RWPE2 (cell line): ENCODE data around the gene BABAM2.

Source experiments
- ATAC-seq: fragments of 200-7000 bp; cut with Tn5 transposase; 3 replicates; pipeline ENCODE4 v1.9.1; 2021; ENCODE audit warnings: low read depth
- DNase-seq: peaks from one replicate; pipeline ENCODE4 v3.0.0-alpha.2; 2020; ENCODE audit warnings: low spot score
- H3K27ac ChIP-seq: fragments of 450-650 bp; 2 replicates; pipeline ENCODE4 v1.5.1; 2017; ENCODE audit warnings: mild to moderate bottlenecking; ENCODE audit not compliant: poor library complexity, severe bottlenecking
- H3K27me3 ChIP-seq: fragments of 250-450 bp; sonication (Bioruptor Pico); 2 replicates; pipeline ENCODE4 v1.5.1; 2021; ENCODE audit warnings: mild to moderate bottlenecking, moderate library complexity; ENCODE audit not compliant: insufficient read depth, poor library complexity, severe bottlenecking
- H3K36me3 ChIP-seq: fragments of 250-450 bp; sonication (Bioruptor Pico); 2 replicates; pipeline ENCODE4 v1.5.1; 2020; ENCODE audit warnings: low read depth, mild to moderate bottlenecking, moderate library complexity
- H3K4me1 ChIP-seq: fragments of 250-450 bp; sonication (Bioruptor Pico); 2 replicates; pipeline ENCODE4 v1.5.1; 2021; ENCODE audit warnings: mild to moderate bottlenecking, moderate library complexity; ENCODE audit not compliant: insufficient read depth, poor library complexity, severe bottlenecking
- H3K4me3 ChIP-seq: fragments of 250-450 bp; sonication (Bioruptor Pico); 2 replicates; pipeline ENCODE4 v1.5.1; 2021; ENCODE audit warnings: mild to moderate bottlenecking, moderate library complexity; ENCODE audit not compliant: severe bottlenecking
- H3K9me3 ChIP-seq: fragments of 250-450 bp; sonication (Bioruptor Pico); 2 replicates; pipeline ENCODE4 v1.5.1; 2021; ENCODE audit warnings: mild to moderate bottlenecking, moderate library complexity; ENCODE audit not compliant: severe bottlenecking
- TF ChIP-seq, protein P1 (sequence below): fragments of 450-650 bp; IDR thresholded peaks from one replicate; pipeline ENCODE4 v1.5.1; 2017; ENCODE audit warnings: mild to moderate bottlenecking, moderate library complexity; ENCODE audit not compliant: poor library complexity, severe bottlenecking

Gene BABAM2

DNA sequence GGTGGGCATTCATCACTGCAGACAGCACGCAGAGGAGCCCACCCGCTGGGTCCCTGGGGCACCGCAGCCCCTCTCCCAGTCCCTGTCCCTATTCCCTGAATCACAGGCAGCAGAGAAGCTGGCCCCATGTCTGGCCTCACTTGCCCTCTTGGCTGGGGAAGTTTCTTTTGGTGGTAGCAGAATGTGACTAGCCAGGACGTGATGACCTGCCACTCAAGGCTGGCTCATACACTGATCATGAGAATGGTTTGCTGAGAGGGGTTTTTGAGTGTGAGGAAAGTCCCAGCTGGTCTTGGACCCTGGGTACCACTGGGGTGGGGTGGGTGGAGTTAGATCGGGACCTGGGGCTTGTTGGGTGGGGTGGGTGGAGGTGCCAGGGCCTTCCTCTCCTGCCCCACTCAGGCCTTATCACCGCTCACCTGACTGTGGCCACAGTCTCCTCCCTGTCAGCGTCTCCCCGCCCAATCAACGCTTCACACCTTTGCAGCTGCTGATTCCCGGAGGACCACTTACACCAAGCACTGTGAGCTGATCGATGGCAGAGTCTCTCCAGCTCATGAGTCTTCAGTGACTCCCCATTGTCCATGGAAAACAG is 473.3 kb downstream of the BABAM2 start:
- H3K27ac ChIP-seq = no peak overlapping the region
- DNase-seq = no peak
- no peaks in the 10 kb centered on the region for H3K36me3 ChIP-seq
- TF ChIP-seq, protein P1, sequence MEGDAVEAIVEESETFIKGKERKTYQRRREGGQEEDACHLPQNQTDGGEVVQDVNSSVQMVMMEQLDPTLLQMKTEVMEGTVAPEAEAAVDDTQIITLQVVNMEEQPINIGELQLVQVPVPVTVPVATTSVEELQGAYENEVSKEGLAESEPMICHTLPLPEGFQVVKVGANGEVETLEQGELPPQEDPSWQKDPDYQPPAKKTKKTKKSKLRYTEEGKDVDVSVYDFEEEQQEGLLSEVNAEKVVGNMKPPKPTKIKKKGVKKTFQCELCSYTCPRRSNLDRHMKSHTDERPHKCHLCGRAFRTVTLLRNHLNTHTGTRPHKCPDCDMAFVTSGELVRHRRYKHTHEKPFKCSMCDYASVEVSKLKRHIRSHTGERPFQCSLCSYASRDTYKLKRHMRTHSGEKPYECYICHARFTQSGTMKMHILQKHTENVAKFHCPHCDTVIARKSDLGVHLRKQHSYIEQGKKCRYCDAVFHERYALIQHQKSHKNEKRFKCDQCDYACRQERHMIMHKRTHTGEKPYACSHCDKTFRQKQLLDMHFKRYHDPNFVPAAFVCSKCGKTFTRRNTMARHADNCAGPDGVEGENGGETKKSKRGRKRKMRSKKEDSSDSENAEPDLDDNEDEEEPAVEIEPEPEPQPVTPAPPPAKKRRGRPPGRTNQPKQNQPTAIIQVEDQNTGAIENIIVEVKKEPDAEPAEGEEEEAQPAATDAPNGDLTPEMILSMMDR = no peak
- H3K27me3 ChIP-seq = no peaks in the 10 kb centered on the region
- no peak for ATAC-seq
- H3K9me3 ChIP-seq = no peaks in the 10 kb centered on the region
- H3K4me3 ChIP-seq = no peak overlapping the region
- no peaks in the 10 kb centered on the region for H3K4me1 ChIP-seq

DNA sequence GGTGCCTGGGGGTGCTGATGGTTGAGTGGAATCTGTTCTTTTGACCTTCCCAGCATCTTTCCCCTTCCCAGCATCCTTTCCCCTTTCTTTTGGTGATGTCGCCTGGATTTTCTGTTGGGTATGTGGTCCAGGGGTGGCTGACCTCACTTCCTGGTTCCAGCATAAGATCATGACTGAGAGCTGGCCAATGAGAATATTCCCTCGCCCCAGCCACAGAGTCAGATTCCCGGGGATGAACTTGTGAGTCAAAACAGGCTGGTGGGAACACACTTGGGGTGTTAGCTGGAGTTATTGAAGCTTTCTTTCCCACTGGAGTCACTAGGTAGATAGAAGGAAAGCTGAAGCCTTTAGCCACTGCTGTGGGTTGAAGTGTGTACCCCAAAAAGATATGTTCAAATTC is 474.1 kb downstream of the BABAM2 start:
- Histone ChIP-seq H3K36me3 (no peaks in the 10 kb centered on the region), H3K4me1 (no peaks in the 10 kb centered on the region), H3K4me3 (no peak overlapping the region), H3K27me3 (no peaks in the 10 kb centered on the region), H3K27ac (no peak overlapping the region), H3K9me3 (no peaks in the 10 kb centered on the region)
- no peak for ATAC-seq
- TF ChIP-seq, protein P1 = no peak
- no peak for DNase-seq

- Histone ChIP-seq H3K27me3 (no peaks in the 10 kb centered on the region), H3K4me3 (no peak overlapping the region), H3K4me1 (no peaks in the 10 kb centered on the region), H3K27ac (no peak overlapping the region), H3K9me3 (no peaks in the 10 kb centered on the region), H3K36me3 (no peaks in the 10 kb centered on the region)
- TF ChIP-seq, protein P1 = no peak
- DNase-seq (no peak), ATAC-seq (no peak)
Observed at GRCh38 chr2:28365158-28365557, 474.6 kb downstream of the BABAM2 start.

GRCh38 chr2:28366149-28366495 is 475.6 kb downstream of the BABAM2 start:
- DNase-seq (no peak), ATAC-seq (no peak)
- Histone ChIP-seq H3K4me3 (no peak overlapping the region), H3K27ac (no peak overlapping the region), H3K27me3 (no peaks in the 10 kb centered on the region), H3K36me3 (no peaks in the 10 kb centered on the region), H3K9me3 (no peaks in the 10 kb centered on the region), H3K4me1 (peaks cover 7% of the 10 kb centered on the region)
- TF ChIP-seq, protein P1 = no peak

- Histone ChIP-seq H3K4me1 (peaks cover 7% of the 10 kb centered on the region), H3K9me3 (no peaks in the 10 kb centered on the region), H3K27me3 (no peaks in the 10 kb centered on the region), H3K36me3 (no peaks in the 10 kb centered on the region), H3K4me3 (no peak overlapping the region), H3K27ac (no peak overlapping the region)
- no peak; the same call in 2 of the 3 replicates for ATAC-seq
- DNase-seq = no peak
- TF ChIP-seq, protein P1 = no peak
Observed at GRCh38 chr2:28366496-28367282, 476.2 kb downstream of the BABAM2 start.
